Measurements from ENCODE around the gene HIGD2A. TPM values are rescaled to one million over a fixed set of nuclear protein-coding genes. Genes with fewer than 3 reads are reported as not detected.

HIGD2A gene
- total and polyA plus RNA-seq, 11 donors: 177 to 454 (median 222) TPM

GRCh38 chr5:176353533-176353932 is 35.0 kb upstream of the HIGD2A start:
- TF ChIP-seq CTCF (IDR thresholded peaks at IDR 0.05) (no peak), POLR2A (IDR thresholded peaks at IDR 0.05) (no peak)
- intact Hi-C loops (cut with DNase I): no loop called here
- WGBS, 4 donors: 92 to 95% (median 95%) methylated on average over 4 of the region's 4 CpGs
- ATAC-seq (no peak), DNase-seq (no peak)
- H3K4me1 ChIP-seq: no peaks in the 10 kb centered on the region
- no peak overlapping the region for H3K4me3 ChIP-seq
- peaks cover 2 to 100% (median 85%) of the 10 kb centered on the region in 9 donors for H3K36me3 ChIP-seq
- no peak overlapping the region for H3K27ac ChIP-seq
- no peaks in the 10 kb centered on the region for H3K27me3 ChIP-seq
- no peaks in the 10 kb centered on the region for H3K9me3 ChIP-seq

- H3K4me1 ChIP-seq: peaks cover 0 to 16% (median 11%) of the 10 kb centered on the region in 12 donors
- intact Hi-C loops (cut with DNase I): no loop called here
- H3K27me3 ChIP-seq: no peaks in the 10 kb centered on the region
- H3K36me3 ChIP-seq: peaks cover 0 to 88% (median 75%) of the 10 kb centered on the region in 9 donors
- ATAC-seq (no peak), DNase-seq (no peak)
- H3K27ac ChIP-seq: no peak overlapping the region
- no peak overlapping the region for H3K4me3 ChIP-seq
- TF ChIP-seq POLR2A (IDR thresholded peaks at IDR 0.05) (no peak), CTCF (IDR thresholded peaks at IDR 0.05) (no peak)
- 88 to 90% (median 90%) methylated on average over 16 of the region's 16 CpGs for WGBS, 4 donors
- no peaks in the 10 kb centered on the region for H3K9me3 ChIP-seq
Observed at GRCh38 chr5:176355400-176356178, 33.0 kb upstream of the HIGD2A start.

- Histone ChIP-seq H3K4me1 (peaks cover 0 to 20% (median 13%) of the 10 kb centered on the region in 12 donors), H3K27ac (no peak overlapping the region), H3K27me3 (no peaks in the 10 kb centered on the region), H3K9me3 (no peaks in the 10 kb centered on the region), H3K36me3 (peaks cover 0 to 83% (median 69%) of the 10 kb centered on the region in 9 donors), H3K4me3 (no peak overlapping the region)
- TF ChIP-seq POLR2A (IDR thresholded peaks at IDR 0.05) (no peak), CTCF (IDR thresholded peaks at IDR 0.05) (no peak)
- WGBS, 4 donors: 90 to 100% (median 94%) methylated on average over 2 to 3 of the region's 3 CpGs
- intact Hi-C loops (cut with DNase I): no loop called here
- ATAC-seq: no peak
- no peak for DNase-seq
Observed at GRCh38 chr5:176356179-176356566, 32.4 kb upstream of the HIGD2A start.

GRCh38 chr5:176359658-176360057 is 28.9 kb upstream of the HIGD2A start:
- Histone ChIP-seq H3K9me3 (no peaks in the 10 kb centered on the region), H3K36me3 (peaks cover 0 to 48% (median 34%) of the 10 kb centered on the region in 9 donors), H3K27me3 (no peaks in the 10 kb centered on the region), H3K4me3 (peak overlapping the region in 2 of 12 donors; percentile 21 to 99), H3K4me1 (peaks cover 0 to 27% (median 16%) of the 10 kb centered on the region in 12 donors), H3K27ac (no peak overlapping the region)
- TF ChIP-seq CTCF (IDR thresholded peaks at IDR 0.05): no peak
- no peak for TF ChIP-seq POLR2A (IDR thresholded peaks at IDR 0.05)
- ATAC-seq: no peak
- 64 to 72% (median 68%) methylated on average over 4 of the region's 4 CpGs for WGBS, 4 donors
- DNase-seq: no peak
- intact Hi-C loops (cut with DNase I): loop anchor here in 3 of 10 donors (2.0 to 10.0 kb wide), 6 partner anchors 38 to 285 kb away; partner anchors contain the start of genes CLTB (in 2 of the 3), FAF2 (in 1 of the 3), RNF44 (in 1 of the 3) and TSPAN17 (in 1 of the 3)
